ENCODE data around the gene C2CD4C. TPM values are rescaled to one million over a fixed set of nuclear protein-coding genes. Genes with fewer than 3 reads are reported as not detected.
"Not testable (repeated sequence)": the region's sequence is repeated elsewhere in the genome, so short reads cannot be mapped to it uniquely, and the experiment has no call there.

C2CD4C gene
- polyA plus RNA-seq, 3 donors: 2.0 to 3.9 (median 2.5) TPM

DNA sequence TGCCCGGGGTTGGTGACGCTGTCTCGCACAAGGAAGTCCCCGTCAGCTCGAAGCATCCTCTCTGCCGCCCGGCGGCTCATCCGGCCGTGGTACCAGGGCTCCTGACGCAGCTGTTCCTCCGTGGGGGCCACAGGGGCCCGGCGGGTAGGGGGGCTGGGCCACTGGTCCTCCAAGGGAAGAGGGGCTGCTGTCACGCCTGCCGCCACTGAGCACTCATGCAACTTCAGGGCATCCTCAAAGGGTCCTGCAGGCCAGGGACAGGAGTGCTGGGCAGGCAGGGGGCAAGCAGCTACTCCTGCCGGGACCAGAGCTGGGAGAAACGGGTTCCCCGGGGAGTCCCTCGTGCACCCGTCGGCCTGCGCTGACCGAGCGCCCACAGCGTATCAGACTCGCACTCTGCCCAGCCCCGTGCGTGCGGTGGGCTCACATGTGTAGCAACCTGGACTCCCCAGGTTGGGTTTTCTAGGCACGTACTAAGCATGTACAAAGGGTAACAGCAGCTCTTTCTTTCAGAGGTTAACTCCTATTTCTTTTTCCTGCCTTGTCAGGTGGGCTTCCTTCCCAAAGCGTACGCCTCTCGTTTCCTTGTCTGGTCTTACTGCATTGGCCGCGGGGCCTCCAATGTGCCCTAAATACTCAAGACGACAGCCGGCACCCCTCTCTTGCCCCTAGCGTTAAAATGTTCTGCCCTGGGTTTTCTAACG is 13.4 kb upstream of the C2CD4C start:
- no peak for DNase-seq (ENCODE audit: extremely low read depth in 1 of 11, low read depth in 9 of 11, low spot score in 4 of 11)

DNA sequence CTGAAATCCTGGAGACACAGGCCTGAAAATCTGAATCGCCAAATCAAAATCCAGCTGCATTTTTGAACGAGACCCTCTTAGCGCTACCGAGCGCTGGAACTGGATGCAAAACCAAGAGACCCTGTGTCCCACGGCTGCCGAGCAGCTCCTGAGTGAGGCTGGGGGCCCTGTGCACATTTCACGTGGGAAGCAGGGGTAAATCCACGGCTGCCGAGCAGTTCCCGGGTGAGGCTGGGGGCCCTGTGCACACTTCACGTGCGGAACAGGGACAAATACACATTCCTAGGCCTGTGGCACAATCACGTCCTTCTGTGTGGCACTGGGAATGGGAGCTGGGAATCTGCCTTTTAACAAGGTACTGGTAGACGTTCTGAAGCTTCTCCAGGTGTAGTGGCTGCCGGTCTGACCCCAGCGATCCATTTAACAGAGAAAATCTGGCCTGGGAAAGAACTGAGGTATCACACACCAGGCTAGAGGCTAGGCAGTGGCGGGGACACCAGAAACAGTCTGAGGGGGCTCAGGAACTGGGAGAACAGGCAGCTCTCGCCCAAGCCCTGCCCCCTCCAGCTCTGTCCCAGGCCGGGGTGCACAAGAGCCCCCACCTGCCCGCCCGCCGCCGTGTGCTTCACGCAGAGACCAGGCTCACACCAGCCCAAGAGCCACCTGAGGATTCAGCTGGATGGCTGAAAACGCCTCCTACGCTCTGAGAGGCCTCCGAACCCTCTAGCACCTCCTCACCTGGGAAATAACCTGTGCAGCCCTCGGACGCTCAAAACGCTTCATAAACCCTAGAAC is 11.0 kb upstream of the C2CD4C start:
- DNase-seq (ENCODE audit: extremely low read depth in 1 of 11, low read depth in 9 of 11, low spot score in 4 of 11): no peak

DNA sequence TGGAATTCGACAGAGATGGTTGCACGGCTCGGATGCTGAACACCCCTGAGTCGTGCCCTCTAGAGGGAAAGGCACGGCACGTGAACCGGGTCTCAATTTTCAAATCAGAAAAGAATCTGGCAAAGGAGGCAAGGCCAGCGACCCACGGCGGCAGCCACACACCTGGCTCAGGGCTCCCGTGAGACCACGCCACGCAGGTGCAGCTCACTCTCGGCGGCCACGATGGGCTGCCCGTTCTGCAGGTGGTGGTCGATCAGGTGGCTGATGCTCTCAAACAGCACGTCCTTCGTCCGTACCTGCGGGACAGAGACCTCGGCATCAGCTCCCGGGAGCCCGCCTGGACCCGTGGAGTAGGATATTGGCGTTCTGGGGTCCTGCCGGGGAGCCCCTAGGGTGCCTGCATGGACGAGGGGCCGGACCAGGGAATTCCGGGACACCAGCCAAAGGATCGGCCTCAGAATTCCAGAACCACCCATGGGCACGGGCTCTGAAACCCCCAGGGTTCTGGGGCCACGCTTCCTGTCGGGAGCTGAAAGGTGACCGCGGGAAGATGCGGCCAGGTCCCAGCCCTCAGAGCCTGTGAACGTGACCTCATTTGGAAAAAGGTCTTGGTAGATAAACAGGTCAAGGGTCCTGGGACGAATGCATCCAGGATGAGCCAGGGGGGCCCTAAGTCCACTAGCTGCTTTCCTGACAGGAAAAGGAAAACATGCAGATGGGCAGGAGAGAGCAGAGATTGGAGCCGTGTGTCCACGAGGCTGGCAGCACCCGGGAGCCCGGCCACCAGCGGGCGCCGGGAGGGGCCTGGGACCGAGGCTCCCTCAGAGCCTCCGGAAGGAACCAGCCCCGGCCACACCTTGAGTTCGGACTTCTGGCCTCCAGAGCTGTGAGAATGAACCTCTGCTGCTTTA is 10.1 kb upstream of the C2CD4C start:
- DNase-seq (ENCODE audit: extremely low read depth in 1 of 11, low read depth in 9 of 11, low spot score in 4 of 11): no peak

DNA sequence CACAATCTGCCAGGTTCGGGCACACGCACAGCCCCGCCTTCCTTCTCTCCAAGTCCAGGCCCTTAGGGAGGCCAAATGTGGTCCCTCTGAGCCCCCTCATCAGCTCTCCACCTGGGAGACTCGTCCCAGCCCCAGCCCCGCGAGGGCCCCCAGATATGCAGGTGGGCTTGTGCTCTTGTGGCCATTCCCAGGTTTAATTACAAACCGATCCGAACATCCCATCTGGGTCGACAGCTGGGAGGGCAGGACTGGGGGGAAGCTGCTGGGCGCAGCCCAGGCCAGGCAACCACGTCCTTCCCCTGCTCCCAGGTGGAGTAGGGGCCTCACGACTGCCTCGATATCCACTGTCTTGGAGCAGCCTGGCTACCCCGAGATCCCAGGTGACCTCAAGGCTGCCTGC is 7.5 kb upstream of the C2CD4C start:
- no peak for DNase-seq (ENCODE audit: extremely low read depth in 1 of 11, low read depth in 9 of 11, low spot score in 4 of 11)

DNA sequence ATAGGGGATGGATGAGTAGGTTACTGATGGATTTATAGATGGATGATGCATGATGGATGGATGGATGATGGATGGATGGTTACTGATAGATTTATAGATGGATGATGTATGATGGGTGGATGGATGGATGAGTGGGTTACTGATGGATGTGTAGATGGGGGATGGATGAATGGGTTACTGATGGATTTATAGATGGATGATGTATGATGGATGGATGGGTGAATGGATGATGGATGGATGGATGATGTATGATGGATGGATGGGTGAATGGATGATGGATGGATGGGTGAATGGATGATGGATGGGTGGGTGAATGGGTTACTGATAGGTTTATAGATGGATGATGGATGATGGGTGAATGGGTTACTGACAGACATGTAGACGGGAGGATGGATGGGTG is 6.3 kb upstream of the C2CD4C start:
- DNase-seq (ENCODE audit: extremely low read depth in 1 of 11, low read depth in 9 of 11, low spot score in 4 of 11): no peak

DNA sequence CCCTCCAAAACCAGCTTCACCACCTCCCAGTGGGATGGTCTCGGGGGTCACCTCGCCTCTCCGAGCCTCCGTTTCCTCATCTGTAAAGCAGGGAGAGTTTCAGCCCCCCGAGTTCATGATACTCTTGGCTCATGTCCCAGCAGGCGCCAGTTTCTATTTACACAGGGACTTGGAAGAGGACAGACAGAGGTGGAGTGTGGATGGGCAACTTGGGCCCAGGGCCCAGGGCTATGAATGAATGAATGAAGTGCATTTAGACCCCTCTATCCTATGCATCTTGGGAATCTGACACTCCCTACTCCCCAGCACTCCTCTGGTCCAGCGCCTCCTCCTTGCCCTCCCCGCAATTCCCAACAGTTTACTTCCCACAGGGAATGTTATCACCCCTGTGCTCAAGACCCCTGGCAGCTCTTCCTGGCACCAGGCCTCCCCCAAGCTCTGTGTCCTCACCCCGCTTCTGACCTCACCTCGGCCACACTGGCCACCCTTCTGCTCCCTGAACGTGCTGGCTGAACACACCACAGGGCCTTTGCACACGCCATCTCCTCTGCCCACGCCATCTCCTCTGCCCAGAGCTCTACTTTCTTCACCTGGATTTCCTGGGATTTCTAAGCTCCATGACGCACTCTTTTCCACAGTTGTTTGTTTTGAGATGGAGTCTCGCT is 4.9 kb upstream of the C2CD4C start:
- no peak for DNase-seq (ENCODE audit: extremely low read depth in 1 of 11, low read depth in 9 of 11, low spot score in 4 of 11)

DNA sequence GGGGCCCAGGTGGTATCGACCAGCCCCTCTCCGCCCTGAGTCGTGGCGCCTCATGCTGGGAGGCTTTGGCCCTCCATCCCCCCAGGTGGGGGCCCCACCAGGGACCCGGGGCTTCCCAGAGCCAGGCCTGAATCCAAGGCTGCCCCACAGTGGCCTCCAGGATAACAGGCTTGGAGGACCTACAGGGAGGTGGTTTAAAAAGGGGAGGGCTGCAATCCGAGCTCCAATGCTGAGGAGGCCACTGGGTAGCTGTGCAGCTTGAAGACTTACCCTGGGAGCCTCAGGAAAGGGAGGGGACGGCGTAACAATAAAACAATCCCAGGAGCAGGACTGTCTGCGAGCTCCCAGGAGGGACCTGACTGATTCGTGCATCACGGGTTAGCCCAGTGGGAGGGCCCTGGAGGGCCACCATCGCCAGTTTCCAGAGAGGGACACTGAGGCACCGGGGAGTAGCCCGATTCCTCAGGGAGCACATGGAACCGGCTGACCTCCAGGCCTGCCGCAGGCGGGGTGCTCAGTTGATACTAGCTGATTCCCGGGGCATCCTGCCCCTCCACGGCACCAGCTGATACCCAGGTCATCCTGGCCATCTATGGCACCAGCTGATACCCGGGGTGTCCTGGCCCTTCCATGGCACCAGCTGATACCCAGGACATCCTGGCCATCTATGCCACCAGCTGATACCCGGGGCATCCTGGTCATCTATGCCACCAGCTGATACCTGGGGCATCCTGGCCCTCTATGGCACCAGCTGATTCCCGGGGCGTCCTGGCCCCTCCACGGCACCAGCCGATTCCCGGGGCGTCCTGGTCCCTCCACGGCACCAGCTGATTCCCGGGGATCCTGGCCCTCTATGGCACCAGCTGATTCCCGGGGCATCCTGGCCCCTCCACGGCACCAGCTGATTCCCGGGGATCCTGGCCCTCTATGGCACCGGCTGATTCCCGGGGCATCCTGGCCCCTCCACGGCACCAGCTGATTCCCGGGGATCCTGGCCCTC is 3.7 kb upstream of the C2CD4C start:
- no peak for DNase-seq (ENCODE audit: extremely low read depth in 1 of 11, low read depth in 9 of 11, low spot score in 4 of 11)

DNA sequence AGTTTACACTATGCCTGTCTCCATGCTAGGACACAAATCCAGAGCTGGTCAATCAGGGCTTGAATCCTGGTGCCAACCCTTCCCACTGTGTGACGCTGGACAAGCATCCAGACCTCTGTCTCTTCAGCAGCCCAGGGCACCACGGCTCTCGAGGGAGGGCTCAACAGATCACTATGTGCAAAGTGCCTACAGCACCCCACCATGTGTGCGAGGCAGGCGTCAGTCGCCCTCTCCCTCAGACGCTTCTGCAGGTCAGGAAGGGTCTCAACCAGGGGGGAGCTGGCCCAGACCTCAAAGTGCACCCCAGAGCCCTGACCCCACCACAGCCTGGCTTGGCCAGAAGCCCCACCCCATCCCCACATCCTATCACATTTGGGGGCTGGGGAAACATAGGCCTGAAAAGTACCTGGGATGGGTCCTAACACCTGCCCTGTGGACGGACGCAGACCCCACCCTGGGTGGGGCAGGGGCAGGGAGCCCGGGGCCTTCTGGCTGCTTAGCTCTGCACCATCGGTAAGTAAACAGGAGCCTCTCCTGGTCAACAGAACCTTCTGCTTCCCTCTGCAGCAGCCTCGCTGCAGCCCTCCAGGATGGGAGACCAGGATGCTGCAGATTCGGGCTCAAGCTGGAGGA is 2.9 kb upstream of the C2CD4C start:
- no peak for DNase-seq (ENCODE audit: extremely low read depth in 1 of 11, low read depth in 9 of 11, low spot score in 4 of 11)

DNA sequence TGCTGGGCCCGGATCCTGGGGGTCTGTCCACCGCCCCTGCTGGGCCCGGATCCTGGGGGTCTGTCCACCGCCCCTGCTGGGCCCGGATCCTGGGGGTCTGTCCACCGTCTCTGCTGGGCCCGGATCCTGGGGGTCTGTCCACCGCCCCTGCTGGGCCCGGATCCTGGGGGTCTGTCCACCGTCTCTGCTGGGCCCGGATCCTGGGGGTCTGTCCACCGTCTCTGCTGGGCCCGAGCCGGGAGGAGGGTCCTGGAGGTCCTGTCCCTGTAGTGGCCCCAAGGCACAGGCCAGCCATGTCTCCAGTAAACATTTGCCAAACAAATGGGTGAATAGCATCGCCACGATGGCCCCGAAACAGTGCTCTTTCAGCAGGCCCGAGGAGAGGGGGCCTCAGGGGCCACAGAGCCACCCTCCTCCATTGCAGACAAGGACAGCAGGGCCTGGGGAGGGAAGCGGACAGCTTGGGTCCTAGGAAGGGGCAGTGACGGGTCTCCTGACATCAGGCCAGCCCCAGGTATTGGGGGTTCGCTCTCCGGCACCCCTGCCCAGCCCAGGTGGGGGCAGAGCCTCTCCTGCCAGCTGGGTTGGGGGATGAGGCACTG is 2.3 kb upstream of the C2CD4C start:
- DNase-seq (ENCODE audit: extremely low read depth in 1 of 11, low read depth in 9 of 11, low spot score in 4 of 11): not testable (repeated sequence)

DNA sequence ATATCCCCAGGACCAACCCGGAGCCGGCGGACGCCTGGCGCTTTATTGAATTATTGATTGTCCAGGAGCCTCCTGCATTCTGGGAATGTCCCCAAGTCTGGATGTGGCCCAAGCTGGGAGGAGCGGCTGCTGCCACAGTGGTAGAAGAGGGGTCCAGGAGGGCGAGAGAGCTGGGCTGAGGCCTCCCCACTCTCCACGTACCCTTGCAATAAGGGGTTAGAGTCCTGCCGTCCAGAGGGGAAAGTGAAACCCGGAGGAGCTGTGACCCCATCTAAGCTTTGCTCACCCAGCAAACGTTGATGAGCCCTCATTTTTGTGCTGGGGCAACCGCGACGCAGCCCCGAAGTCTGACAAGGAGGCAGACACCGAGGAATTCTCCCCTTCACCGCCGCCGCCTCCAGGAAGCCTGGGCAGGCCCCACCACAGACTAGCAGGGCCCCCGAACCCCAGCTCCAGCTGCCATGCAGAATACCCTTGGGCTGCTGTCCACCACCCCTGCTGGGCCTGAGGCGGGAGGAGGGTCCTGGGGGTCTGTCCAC is 1.4 kb upstream of the C2CD4C start:
- DNase-seq (ENCODE audit: extremely low read depth in 1 of 11, low read depth in 9 of 11, low spot score in 4 of 11): no peak

DNA sequence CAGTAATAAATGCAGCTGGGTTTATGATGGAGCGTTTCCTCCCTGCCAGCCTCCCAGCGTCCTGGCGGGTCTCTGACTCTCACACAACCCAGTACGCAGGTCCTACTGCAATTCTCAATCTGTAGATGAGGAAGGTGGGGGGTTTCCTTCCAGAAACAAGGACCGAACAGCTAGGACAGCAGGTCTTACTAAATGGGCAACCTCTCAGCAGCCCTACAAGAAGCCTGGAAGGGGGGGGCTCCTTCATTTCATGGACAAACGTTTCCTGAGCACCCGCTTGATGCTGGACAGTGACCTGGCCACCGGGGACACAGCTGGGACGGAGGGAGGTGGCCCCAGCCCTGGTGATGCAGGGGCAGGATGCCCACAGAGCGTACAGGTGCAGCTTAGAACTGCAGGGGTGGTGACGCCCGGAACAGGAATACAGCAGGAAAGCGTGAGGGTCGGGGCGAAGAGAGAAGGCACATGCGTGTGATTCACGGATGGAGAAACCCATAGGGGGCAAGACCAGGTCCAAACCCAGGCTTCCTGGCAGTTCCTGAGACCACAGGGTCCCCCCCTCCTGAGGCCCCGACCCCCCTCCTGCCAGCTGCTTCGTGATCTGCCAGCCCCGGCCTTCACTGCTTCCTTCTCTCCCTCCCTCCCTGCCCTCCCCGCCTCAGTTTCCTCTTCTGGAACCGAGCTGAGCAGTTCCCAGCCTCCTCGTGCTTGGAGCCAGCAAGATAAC is 732 bp upstream of the C2CD4C start:
- DNase-seq (ENCODE audit: extremely low read depth in 1 of 11, low read depth in 9 of 11, low spot score in 4 of 11): no peak

DNA sequence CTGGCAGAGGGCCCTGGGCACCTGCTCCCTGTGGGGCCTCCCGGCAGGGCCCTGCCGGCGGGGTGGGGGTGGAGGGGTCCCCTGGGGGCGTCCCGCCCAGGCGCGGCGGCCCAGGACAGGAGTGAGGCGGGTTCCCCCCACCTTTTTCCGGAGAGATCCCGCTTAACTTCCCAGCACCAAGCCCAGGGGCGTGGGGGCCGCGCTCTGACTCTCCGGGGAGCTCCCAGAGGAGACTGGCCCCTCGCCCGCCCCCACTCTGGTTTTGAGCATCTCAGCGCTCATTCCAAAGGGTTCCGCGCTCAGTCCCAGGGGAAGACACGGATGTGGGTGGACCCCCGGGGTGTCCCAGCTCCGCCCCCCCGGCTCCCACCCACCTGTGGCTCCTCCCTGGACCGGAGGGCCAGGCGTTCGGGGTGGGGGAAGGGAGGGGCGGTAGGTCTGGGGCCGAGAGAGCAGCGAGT is 476 bp downstream of the C2CD4C start:
- DNase-seq (ENCODE audit: extremely low read depth in 1 of 11, low read depth in 9 of 11, low spot score in 4 of 11): no peak

DNA sequence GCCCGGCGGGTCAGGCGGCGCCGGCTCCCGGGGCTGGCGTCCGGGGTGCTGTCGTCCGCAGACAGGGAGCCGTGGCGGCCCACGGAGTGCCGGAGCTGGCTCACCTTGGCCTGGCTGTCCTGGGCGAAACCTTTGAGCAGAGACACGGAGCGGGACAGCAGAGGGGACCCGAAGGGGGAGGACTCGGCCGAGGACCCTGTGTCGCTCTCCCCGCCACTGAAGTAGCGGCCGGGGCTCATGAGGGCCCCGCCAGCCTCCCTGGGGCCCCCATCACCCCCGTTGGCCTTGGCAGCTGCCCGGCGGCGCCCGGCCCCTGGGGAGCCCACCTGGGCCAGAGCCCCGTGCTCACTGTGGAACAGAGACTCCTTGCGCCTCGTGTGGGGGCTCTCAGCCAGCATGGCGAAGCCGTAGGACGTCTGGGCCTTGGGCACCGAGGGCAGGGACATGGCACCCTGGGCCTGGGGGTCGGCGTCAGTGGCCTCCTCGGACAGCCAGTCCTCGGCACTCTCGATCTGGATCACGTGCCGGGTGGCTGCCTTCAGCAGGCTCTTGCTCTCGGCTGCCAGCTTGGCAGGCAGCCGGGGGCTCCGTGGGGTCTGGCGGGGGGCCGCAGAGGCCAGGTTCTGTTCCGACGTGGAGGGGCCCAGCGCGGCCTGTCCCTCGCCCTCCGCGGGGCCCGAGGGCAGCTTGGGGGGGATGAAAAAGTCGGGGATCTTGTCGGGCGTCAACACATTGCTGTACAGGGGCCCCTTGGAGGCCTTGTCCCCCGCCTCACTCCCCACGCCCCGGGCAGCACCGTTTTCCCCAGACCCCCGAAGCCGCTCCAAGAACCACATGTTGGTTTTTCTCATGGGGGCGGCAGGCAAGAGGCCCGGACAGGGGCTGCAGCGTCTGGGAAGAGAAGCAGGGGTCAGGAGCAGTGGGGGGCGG is 1.2 kb downstream of the C2CD4C start:
- DNase-seq (ENCODE audit: extremely low read depth in 1 of 11, low read depth in 9 of 11, low spot score in 4 of 11): no peak

DNA sequence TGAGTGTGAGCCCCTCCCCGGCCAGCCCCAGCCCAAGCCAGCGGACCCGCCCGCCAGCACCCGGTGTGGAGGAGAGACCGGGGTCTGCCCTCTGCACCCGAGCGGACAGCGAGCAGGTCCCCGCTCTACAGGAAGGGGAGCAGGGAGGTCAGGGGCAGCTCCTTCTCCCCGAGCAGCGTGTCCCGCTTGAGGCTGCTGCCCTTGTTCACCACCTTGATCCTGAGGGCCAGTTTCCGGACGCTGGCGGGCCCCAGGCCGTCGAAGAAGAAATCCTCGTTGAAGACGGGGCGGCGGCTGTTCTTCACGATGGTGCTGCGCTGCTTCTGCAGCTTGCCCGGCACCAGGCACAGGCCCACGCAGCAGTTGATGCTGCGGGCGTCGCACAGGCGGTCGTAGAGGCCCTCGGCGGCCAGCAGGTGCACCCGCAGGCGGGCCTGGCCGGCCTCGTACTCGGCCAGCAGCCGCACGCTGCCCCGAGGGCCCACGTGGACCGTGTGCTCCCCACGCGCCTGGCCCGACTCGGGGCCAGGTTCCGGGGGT is 1.9 kb downstream of the C2CD4C start:
- no peak for DNase-seq (ENCODE audit: extremely low read depth in 1 of 11, low read depth in 9 of 11, low spot score in 4 of 11)

Measured in renal cortex interstitium (tissue), 11 donors.